RWPE1 (cell line): ENCODE data around the gene CAPN9.
"Not testable (repeated sequence)": the region's sequence is repeated elsewhere in the genome, so short reads cannot be mapped to it uniquely, and the experiment has no call there.

Experiments
- CTCF ChIA-PET: fragments of 350-600 bp; sonication (Branson Sonifier 250); formaldehyde crosslinking; extraction: SDS; loops from one replicate; lab custom pipeline; 2021; lab: Yijun Ruan, JAX
- POLR2A ChIA-PET: fragments of 400-600 bp; formaldehyde crosslinking; extraction: SDS; loops from one replicate; lab custom pipeline; 2020; ENCODE audit warnings: antibody characterized with exemption; ENCODE audit not compliant: low non-redundant PET; lab: Yijun Ruan, JAX
- DNase-seq: peaks from one replicate; pipeline ENCODE4 v3.0.0; 2012; ENCODE audit warnings: low spot score
- H3K27ac ChIP-seq: fragments of 450-650 bp; 2 replicates; pipeline ENCODE4 v1.5.1; 2017
- TF ChIP-seq, protein P1 (sequence below): fragments of 450-650 bp; conservative IDR thresholded peaks from 2 replicates; pipeline ENCODE4 v1.5.1; 2017; ENCODE audit warnings: low read depth, mild to moderate bottlenecking

The CAPN9 gene, protein sequence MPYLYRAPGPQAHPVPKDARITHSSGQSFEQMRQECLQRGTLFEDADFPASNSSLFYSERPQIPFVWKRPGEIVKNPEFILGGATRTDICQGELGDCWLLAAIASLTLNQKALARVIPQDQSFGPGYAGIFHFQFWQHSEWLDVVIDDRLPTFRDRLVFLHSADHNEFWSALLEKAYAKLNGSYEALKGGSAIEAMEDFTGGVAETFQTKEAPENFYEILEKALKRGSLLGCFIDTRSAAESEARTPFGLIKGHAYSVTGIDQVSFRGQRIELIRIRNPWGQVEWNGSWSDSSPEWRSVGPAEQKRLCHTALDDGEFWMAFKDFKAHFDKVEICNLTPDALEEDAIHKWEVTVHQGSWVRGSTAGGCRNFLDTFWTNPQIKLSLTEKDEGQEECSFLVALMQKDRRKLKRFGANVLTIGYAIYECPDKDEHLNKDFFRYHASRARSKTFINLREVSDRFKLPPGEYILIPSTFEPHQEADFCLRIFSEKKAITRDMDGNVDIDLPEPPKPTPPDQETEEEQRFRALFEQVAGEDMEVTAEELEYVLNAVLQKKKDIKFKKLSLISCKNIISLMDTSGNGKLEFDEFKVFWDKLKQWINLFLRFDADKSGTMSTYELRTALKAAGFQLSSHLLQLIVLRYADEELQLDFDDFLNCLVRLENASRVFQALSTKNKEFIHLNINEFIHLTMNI

DNA sequence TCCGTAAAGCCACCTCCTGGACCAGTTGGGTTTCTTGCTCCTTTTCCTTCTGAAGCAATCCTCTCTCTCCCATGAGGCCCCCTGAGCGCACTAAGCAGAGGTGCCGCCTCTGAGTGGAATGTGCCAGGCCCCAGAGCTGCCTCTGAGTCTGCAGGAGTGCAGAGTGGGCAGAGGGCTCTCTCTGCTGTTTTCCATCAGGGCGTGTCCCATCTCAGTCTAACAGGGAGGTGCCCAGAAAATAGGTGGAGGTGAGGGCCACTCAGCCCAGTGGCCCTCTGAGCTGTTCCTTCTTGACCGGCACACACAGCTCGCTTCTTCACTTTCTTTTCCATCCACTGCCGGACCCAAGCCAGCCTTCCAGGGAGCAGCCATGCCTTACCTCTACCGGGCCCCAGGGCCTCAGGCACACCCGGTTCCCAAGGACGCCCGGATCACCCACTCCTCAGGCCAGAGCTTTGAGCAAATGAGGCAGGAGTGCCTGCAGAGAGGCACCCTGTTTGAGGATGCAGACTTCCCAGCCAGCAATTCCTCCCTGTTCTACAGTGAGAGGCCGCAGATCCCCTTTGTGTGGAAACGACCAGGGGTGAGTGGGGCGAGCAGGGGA is at the start of gene CAPN9:
Gene CAPN9, plus strand, starts transcription at position 262 of the 604 bp plus-strand sequence. Its CDS starts 109 bp downstream, at position 371.
- TF ChIP-seq, protein P1, sequence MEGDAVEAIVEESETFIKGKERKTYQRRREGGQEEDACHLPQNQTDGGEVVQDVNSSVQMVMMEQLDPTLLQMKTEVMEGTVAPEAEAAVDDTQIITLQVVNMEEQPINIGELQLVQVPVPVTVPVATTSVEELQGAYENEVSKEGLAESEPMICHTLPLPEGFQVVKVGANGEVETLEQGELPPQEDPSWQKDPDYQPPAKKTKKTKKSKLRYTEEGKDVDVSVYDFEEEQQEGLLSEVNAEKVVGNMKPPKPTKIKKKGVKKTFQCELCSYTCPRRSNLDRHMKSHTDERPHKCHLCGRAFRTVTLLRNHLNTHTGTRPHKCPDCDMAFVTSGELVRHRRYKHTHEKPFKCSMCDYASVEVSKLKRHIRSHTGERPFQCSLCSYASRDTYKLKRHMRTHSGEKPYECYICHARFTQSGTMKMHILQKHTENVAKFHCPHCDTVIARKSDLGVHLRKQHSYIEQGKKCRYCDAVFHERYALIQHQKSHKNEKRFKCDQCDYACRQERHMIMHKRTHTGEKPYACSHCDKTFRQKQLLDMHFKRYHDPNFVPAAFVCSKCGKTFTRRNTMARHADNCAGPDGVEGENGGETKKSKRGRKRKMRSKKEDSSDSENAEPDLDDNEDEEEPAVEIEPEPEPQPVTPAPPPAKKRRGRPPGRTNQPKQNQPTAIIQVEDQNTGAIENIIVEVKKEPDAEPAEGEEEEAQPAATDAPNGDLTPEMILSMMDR, result no peak
- no peak within 1 kb of the TSS for H3K27ac ChIP-seq
- DNase-seq, result no peak
- ChIA-PET CTCF (interaction anchor here (0.9 kb wide), 1 partner anchor 22 kb away, joined by 3 read pairs; no protein-coding TSS in a partner anchor), POLR2A (no interaction called here)

DNA sequence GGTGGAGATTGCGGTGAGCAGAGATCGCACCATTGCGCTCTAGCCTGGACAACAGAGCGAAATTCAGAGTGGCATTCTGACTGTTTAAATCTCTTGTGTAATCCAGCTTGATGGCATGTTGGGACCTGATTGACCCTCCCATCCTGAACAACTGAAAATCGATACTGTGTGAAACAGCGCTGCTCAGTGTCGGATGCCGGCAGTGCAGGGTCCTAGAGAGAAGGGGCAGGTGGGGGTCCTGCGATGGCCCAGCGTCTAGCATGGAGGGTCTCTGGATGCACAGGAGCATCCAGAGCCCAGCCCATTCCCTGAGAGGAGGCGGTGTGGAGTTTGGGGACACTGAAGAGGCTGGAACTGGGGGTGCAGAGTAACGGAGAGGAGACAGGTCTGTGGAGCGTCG is 49.1 kb upstream of the CAPN9 start:
- DNase-seq, result no peak
- TF ChIP-seq, protein P1, result no peak
- CTCF ChIA-PET, result no interaction called here
- POLR2A ChIA-PET, result no interaction called here
- H3K27ac ChIP-seq, result no peak overlapping the region

DNA sequence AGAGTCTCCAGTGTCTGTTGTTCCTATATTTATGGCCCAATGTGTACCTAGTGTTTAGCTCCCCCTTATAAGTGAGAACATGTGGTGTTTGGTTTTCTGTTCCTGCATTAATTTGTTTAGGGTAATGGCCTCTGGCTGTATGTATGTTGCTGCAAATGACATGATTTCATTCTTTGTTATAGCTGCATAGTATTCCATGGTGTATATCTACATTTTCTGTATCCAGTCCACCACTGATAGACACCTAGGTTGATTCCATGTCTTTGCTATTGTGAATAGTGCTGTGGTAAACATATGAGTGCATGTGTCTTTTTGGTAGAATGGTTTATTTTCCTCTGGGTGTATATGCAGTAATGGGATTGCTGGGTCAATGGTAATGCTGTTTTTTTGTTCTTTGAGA is 48.2 kb upstream of the CAPN9 start:
- CTCF ChIA-PET, DNase-seq, POLR2A ChIA-PET, H3K27ac ChIP-seq: not testable (repeated sequence)

- no peak for DNase-seq
- TF ChIP-seq, protein P1, result no peak
- no peak overlapping the region for H3K27ac ChIP-seq
- POLR2A ChIA-PET, result no interaction called here
- CTCF ChIA-PET, result interaction anchor here (0.6 kb wide), 1 partner anchor 53 kb away, joined by 3 read pairs; no protein-coding TSS in a partner anchor
These were observed 47.5 kb upstream of the CAPN9 start for GRCh38 chr1:230699716-230700115.

DNA sequence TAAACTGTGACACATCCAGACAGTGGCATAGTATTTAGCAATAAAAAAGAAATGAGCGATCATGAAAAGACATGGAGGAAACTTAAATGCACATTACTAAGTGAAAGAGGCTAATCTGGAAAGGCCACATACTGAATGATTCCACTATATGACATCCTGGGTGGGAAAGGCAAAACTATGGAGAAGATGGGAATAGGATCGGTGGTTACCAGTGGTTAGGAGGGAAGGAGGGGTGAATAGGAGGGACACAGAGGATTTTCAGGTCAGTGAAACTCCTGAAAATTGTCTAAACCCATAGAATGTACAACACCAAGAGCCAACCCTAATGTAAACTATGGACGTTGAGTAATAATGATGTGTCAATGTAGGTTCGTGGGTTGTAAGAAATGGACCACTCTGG is 47.1 kb upstream of the CAPN9 start:
- no peak overlapping the region for H3K27ac ChIP-seq
- POLR2A ChIA-PET, result no interaction called here
- no peak for DNase-seq
- TF ChIP-seq, protein P1, result no peak
- CTCF ChIA-PET, result no interaction called here

- TF ChIP-seq, protein P1, result no peak
- ChIA-PET POLR2A (no interaction called here), CTCF (interaction anchor here (0.6 kb wide), 1 partner anchor 98 kb away, joined by 3 read pairs; no protein-coding TSS in a partner anchor)
- H3K27ac ChIP-seq, result no peak overlapping the region
- no peak for DNase-seq
These were observed 45.8 kb upstream of the CAPN9 start for GRCh38 chr1:230701434-230701833.
